NOMO-1 (cell line): ENCODE measurements around the gene COL19A1.
A peak's percentile ranks its signal among the peaks of the same experiment; 100 is the strongest.
"Not testable (repeated sequence)": the region's sequence is repeated elsewhere in the genome, so short reads cannot be mapped to it uniquely, and the experiment has no call there.

Source experiments
- DNase-seq, 2 experiments: peaks; one replicate each; lab custom pipeline; 2025; ENCODE audit not compliant: unreplicated experiment in 2 of 2; lab: John Stamatoyannopoulos, UW

COL19A1 gene

GRCh38 chr6:69865126-69865525, 1.2 kb upstream of the COL19A1 start:
- peak in 1 of 2 experiments; percentile 2 for DNase-seq

DNA sequence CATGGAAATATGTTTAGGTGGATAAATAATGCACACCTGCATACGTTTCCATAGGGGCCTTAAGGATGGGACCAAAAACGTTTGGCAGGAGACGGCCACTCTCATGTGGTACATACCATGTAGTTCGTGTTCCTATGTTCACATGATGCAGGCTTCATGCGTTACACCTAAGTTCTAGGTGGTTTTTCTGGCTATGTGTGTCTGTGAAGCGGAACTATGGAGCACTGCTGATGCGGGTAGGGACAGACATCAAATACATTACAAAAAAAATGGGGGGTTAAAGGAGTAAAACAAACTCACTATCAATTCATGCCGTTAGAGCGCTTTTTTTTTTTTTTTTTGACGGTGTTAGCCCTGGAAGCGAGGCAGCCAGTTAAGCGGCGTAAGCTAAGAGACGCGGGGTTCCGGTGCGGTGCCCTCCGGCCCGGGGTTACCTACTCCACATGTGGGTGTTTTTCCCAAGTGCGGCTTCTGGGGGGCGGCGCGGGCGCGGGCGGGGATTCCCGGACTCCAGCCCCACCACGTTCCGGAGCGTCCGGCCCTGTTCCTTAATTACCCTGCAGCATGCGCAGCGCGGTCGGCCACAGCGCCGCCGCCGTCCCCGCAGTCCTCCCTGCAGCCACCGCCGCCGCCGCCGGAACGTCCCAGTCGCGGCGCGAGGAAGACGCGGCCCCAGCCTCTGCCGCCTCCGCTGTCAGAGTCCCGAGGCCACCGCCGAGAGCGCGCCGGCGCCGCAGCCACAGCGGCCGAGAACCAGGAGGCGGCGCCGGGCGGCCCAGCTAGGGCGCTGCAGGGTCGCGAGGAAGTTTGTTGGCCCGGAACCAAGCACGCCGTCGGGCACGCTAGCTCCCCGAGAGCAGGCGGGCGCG, 648 bp downstream of the COL19A1 start:
- DNase-seq: peak; percentile 41 to 48

- no peak for DNase-seq
These were observed 1.3 kb downstream of the COL19A1 start for GRCh38 chr6:69867639-69867976.

- DNase-seq: no peak
These were observed 2.0 kb downstream of the COL19A1 start for GRCh38 chr6:69868252-69868804.

DNA sequence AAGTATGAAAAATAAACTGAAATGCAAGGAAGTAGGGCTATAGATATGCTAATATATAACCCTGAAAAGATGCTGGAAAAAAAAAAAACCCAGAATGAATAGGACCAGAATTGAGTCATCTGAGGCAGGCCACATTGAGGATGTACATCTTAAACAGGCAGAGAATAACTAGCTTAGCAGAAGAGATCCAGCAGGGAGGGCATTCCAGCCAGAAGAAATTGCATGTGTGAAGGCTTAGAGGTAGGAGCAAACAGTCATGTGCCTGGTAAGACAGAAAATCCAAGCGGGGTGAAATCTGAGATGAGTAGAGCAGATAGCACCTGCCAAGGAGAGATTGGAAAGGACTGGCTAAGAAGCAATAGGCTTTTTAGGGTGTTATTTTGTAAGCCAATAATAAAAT, 2.6 kb downstream of the COL19A1 start:
- no peak for DNase-seq

- no peak for DNase-seq
These were observed 4.8 kb downstream of the COL19A1 start for GRCh38 chr6:69871107-69871506.

- no peak for DNase-seq
These were observed 6.9 kb downstream of the COL19A1 start for GRCh38 chr6:69873291-69873690.

- no peak for DNase-seq
These were observed 9.4 kb downstream of the COL19A1 start for GRCh38 chr6:69875715-69876114.

DNA sequence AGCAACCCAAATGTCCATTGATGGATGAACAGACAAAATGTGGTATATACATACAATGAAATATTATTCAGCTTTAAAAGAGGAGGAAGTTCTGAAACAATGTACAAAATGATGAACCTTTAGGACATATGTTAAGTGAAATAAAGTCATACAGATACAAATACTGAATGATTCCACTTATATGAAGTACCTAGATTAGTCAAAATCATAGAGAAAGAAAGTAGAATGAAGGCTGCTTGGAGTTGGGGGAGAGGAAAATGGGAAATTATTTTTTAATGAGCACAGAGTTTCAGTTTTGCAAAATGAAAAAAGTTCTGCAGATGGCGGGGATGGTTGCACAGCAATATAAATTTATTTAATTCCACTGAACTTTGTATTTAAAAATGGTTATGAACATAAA, 12.4 kb downstream of the COL19A1 start:
- DNase-seq: no peak

- DNase-seq: peak in 1 of 2 experiments; percentile 7
These were observed 14.2 kb downstream of the COL19A1 start for GRCh38 chr6:69880601-69881000.

- DNase-seq: peak; percentile 70 to 89
These were observed 15.2 kb downstream of the COL19A1 start for GRCh38 chr6:69881322-69882151.

- DNase-seq: no peak
These were observed 17.2 kb downstream of the COL19A1 start for GRCh38 chr6:69883551-69883950.

DNA sequence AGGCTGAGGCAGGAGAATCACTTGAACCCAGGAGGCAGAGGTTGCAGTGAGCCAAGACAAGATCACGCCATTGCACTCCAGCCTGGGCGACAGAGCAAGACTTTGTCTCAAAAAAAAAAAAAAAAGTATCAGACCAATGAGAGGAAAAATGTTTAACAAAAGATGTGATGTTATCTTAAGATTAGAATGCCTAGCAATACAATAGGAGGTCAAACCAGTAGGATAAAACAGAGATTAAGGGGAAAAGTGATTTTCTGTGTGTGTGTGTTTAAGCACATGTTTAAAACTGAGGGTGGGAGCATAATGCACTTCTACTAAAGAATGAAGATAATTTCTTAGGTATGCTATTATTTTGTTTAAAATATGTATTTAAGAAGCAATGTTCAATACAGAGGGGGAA, 17.9 kb downstream of the COL19A1 start:
- no peak for DNase-seq

DNA sequence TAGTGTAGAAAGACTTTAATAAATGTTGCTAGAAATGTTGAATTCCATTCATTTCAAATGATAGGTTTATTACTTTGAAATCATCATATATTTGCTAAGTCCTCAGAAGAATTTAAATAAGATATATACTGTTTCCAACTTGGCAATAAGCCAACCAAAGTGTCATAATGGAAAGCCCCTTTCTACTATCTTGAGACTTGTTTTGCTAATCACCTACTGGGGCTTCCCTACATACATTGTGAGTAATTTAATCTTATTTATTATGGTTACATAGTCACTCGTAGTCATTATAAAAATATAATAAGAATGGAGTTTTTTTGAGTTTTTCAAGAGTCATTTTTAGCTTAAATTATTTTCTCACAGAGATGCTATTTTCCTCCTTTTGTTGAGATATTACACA, 20.7 kb downstream of the COL19A1 start:
- no peak for DNase-seq

DNA sequence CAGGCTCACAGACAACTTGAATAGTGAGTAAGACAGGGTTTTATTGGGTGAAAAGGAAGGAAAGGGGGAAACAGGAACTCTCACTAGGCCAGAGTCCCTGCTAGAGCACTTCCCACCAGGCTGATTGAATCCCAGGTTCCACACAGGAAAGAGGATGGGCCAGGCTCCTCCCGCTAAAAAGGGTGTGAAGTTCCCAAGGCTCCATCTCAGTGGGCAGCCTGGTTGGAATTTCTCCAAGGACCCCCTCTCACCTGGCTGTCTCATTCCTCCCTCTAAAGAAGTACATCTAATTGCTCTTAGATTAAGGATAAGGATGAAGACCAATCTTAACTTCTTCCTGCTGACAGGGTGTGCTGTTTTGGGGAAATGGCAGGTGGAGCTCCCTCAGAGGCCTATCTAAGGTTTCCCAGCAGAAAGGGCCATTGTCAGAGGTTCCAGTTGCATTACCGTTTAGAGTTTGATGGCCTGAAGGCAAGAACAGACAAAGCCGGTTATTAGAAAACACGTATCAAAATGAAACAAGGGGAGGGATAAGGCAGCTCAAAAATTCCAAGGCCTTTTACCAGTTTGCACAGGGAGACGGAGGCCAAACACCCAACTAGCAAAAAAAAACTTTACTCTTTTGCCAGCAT, 21.5 kb downstream of the COL19A1 start:
- DNase-seq: no peak

DNA sequence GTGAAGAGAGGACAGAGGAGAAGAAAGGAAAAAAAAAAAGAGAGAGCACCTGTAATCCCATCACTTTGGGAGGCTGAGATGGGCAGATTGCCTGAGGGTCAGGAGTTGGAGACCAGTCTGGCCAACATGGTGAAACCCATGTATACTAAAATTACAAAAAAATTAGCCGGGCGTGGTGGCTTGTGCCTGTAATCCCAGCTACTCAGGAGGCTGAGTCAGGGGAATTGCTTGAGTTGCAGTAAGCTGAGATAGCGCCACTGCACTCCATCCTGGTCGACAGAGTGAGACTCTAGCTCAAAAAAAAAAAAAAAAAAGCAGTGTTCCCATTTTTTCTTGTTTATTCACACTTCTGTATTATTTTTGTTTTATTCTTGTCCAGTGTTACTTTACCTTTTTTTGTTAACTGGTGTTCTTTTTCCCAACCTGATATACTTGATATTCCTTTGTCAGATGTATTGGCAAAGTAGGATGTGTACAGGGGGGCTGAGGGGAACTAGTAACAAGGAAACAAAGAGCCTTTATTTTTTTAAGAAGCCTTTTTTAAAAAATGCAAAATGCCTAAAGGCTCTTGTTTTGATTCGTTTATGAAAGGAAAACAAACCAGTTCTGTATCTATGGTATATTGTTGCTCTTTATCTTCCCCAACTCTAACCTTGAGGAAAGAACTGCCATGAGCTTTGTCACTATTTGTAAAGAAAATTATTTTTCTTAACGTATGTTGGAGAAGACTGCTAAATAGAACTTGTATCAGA, 22.3 kb downstream of the COL19A1 start:
- no peak for DNase-seq

- not testable (repeated sequence) for DNase-seq
These were observed 23.0 kb downstream of the COL19A1 start for GRCh38 chr6:69889234-69889974.

- DNase-seq: not testable (repeated sequence)
These were observed 26.2 kb downstream of the COL19A1 start for GRCh38 chr6:69892561-69892960.

GRCh38 chr6:69893266-69893665, 26.9 kb downstream of the COL19A1 start:
- DNase-seq: not testable (repeated sequence)
